Common myeloid progenitor, CD34-positive (primary cell): Measurements from ENCODE around the gene ATRIP.
"Not testable (repeated sequence)": the region's sequence is repeated elsewhere in the genome, so short reads cannot be mapped to it uniquely, and the experiment has no call there.

Experiments used
- CTCF ChIA-PET: fragments of 350-600 bp; sonication (Branson Sonifier 250); formaldehyde crosslinking; loops from one replicate; lab custom pipeline; 2021; ENCODE audit warnings: antibody characterized with exemption; lab: Charles Lee
- POLR2A ChIA-PET: fragments of 350-600 bp; sonication (Branson Sonifier 250); formaldehyde crosslinking; loops from one replicate; lab custom pipeline; 2021; ENCODE audit warnings: antibody characterized with exemption; lab: Charles Lee
- DNase-seq, 3 donors: peaks; one replicate each; pipeline versions ENCODE4 v3.0.0 to v3.0.0-alpha.2; 2013
- H3K27ac ChIP-seq, 2 experiments: 1 replicate in 1 of 2; 2 replicates in 1 of 2; pipeline ENCODE4 v1.7.0; 2013; ENCODE audit warnings: inconsistent platforms in 2 of 2, low read length in 2 of 2, mild to moderate bottlenecking in 2 of 2, low read depth in 1 of 2, moderate library complexity in 1 of 2; ENCODE audit not compliant: severe bottlenecking in 2 of 2, insufficient read depth in 1 of 2, poor library complexity in 1 of 2
- H3K27me3 ChIP-seq, 5 experiments: replicated peaks in 2 of 5; 1 replicate in 3 of 5; 2 replicates in 2 of 5; pipeline versions ENCODE4 v1.6.1 to v1.7.0; 2013; ENCODE audit warnings: low read length in 4 of 5, mild to moderate bottlenecking in 2 of 5, moderate library complexity in 2 of 5, inconsistent platforms in 1 of 5; ENCODE audit not compliant: insufficient read depth in 5 of 5, control insufficient read depth in 4 of 5
- H3K36me3 ChIP-seq, 4 experiments: 1 replicate in 2 of 4; 2 replicates in 2 of 4; pipeline versions ENCODE4 v1.6.1 to v1.7.0; 2013; ENCODE audit warnings: low read length in 3 of 4, control low read depth in 1 of 4, mild to moderate bottlenecking in 1 of 4; ENCODE audit not compliant: control insufficient read depth in 4 of 4, insufficient read depth in 4 of 4
- H3K4me1 ChIP-seq, 4 experiments: 1 replicate in 3 of 4; 2 replicates in 1 of 4; pipeline versions ENCODE4 v1.6.1 to v1.7.1; 2013; ENCODE audit warnings: low read length in 3 of 4, mild to moderate bottlenecking in 3 of 4, control low read depth in 1 of 4, inconsistent platforms in 1 of 4, moderate library complexity in 1 of 4; ENCODE audit not compliant: control insufficient read depth in 4 of 4, insufficient read depth in 4 of 4; ENCODE audit errors: control extremely low read depth in 1 of 4
- H3K4me3 ChIP-seq, 7 experiments: 1 replicate in 4 of 7; 2 replicates in 3 of 7; pipeline versions ENCODE4 v1.5.1 to v1.7.0; 2013; ENCODE audit warnings: mild to moderate bottlenecking in 7 of 7, low read length in 6 of 7, moderate library complexity in 6 of 7, inconsistent platforms in 2 of 7, low read depth in 2 of 7, control low read depth in 1 of 7; ENCODE audit not compliant: insufficient read depth in 4 of 7, control insufficient read depth in 1 of 7; ENCODE audit errors: extremely low read depth in 1 of 7
- H3K9me3 ChIP-seq, 5 experiments: 1 replicate in 4 of 5; 2 replicates in 1 of 5; pipeline versions ENCODE4 v1.6.1 to v1.7.1; 2013; ENCODE audit warnings: low read length in 4 of 5, mild to moderate bottlenecking in 2 of 5, inconsistent platforms in 1 of 5, low read depth in 1 of 5, moderate library complexity in 1 of 5; ENCODE audit not compliant: control insufficient read depth in 4 of 5, insufficient read depth in 2 of 5; ENCODE audit errors: control extremely low read depth in 1 of 5
- WGBS: methylation state at CpG from one replicate; pipeline ENCODE4 v1.1.5; 2013; ENCODE audit not compliant: insufficient coverage; 5-methylcytosine and 5-hydroxymethylcytosine counted together

Gene ATRIP

GRCh38 chr3:48401434-48401901 lies 45.1 kb upstream of the ATRIP start:
- not testable (repeated sequence) for H3K4me3 ChIP-seq, H3K9me3 ChIP-seq, DNase-seq, H3K27ac ChIP-seq, H3K27me3 ChIP-seq, H3K4me1 ChIP-seq, H3K36me3 ChIP-seq
- CTCF ChIA-PET: interaction anchor here (0.5 to 7.4 kb wide), 30 partner anchors 8 to 1090 kb away, joined by 3 to 137 read pairs (median 4); partner anchors contain the start of genes ATRIP, CCDC51 and TMA7
- 80% methylated on average over 1 of the region's 12 CpGs for WGBS
- POLR2A ChIA-PET: interaction anchor here (1.3 kb wide), 1 partner anchor 35 kb away, joined by 8 read pairs; no protein-coding TSS in a partner anchor

GRCh38 chr3:48402281-48402732 lies 44.2 kb upstream of the ATRIP start:
- Histone ChIP-seq H3K27me3 (no peaks in the 10 kb centered on the region), H3K9me3 (no peaks in the 10 kb centered on the region), H3K4me1 (peaks cover 0 to 5% (median 4%) of the 10 kb centered on the region in 4 experiments), H3K4me3 (no peak overlapping the region), H3K36me3 (peaks cover 0 to 5% (median 2%) of the 10 kb centered on the region in 4 experiments), H3K27ac (no peak overlapping the region)
- WGBS: 95% methylated on average over 6 of the region's 8 CpGs
- CTCF ChIA-PET: interaction anchor here (0.7 to 7.4 kb wide), 9 partner anchors 32 to 157 kb away, joined by 3 to 137 read pairs (median 3); no protein-coding TSS in a partner anchor
- POLR2A ChIA-PET: no interaction called here
- no peak for DNase-seq

DNA sequence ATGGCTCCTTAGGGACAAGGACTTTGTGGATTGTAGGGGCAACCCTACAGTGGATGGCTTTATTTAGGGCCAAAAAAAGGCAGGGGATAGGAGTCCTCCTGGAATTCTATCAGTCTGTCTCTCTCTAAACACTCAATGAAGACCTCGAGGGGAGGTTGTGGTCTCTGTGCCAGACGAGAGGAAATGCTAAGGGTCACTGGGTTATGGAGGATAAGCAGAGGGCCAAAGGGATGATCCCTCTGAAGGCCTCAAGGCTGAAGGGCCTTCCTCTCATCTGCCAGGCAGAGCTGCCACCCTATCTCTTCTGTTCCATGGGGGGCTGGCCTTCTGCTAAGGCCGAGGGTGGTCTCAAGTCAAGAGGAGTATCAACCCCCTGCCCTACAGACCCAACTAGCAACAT lies 43.6 kb upstream of the ATRIP start:
- H3K27ac ChIP-seq: no peak overlapping the region
- H3K4me1 ChIP-seq: no peaks in the 10 kb centered on the region
- POLR2A ChIA-PET: no interaction called here
- no peak overlapping the region for H3K4me3 ChIP-seq
- peaks cover 0 to 5% (median 2%) of the 10 kb centered on the region in 4 experiments for H3K36me3 ChIP-seq
- CTCF ChIA-PET: interaction anchor here (0.7 to 7.4 kb wide), 5 partner anchors 31 to 146 kb away, joined by 3 to 137 read pairs (median 3); no protein-coding TSS in a partner anchor
- H3K27me3 ChIP-seq: no peaks in the 10 kb centered on the region
- no peaks in the 10 kb centered on the region for H3K9me3 ChIP-seq
- no peak for DNase-seq
- WGBS: no CpG with 5 or more reads among the region's 3 CpGs

GRCh38 chr3:48403533-48404439 lies 42.8 kb upstream of the ATRIP start:
- Histone ChIP-seq H3K9me3 (no peaks in the 10 kb centered on the region), H3K36me3 (peaks cover 0 to 5% (median 2%) of the 10 kb centered on the region in 4 experiments), H3K4me1 (no peaks in the 10 kb centered on the region), H3K27ac (no peak overlapping the region), H3K27me3 (no peaks in the 10 kb centered on the region), H3K4me3 (no peak overlapping the region)
- ChIA-PET CTCF (interaction anchor here (1.0 to 7.4 kb wide), 5 partner anchors 31 to 145 kb away, joined by 3 to 137 read pairs (median 3); no protein-coding TSS in a partner anchor), POLR2A (no interaction called here)
- no peak for DNase-seq
- 97% methylated on average over 14 of the region's 15 CpGs for WGBS

- Histone ChIP-seq H3K27ac (no peak overlapping the region), H3K36me3 (peaks cover 0 to 9% (median 2%) of the 10 kb centered on the region in 4 experiments), H3K4me3 (no peak overlapping the region), H3K4me1 (no peaks in the 10 kb centered on the region), H3K9me3 (no peaks in the 10 kb centered on the region), H3K27me3 (no peaks in the 10 kb centered on the region)
- CTCF ChIA-PET: interaction anchor here (1.0 to 7.4 kb wide), 3 partner anchors 30 to 137 kb away, joined by 3 to 137 read pairs (median 3); no protein-coding TSS in a partner anchor
- WGBS: 96% methylated on average over 21 of the region's 21 CpGs
- POLR2A ChIA-PET: no interaction called here
- no peak for DNase-seq
Observed at GRCh38 chr3:48404440-48405342, 41.8 kb upstream of the ATRIP start.

DNA sequence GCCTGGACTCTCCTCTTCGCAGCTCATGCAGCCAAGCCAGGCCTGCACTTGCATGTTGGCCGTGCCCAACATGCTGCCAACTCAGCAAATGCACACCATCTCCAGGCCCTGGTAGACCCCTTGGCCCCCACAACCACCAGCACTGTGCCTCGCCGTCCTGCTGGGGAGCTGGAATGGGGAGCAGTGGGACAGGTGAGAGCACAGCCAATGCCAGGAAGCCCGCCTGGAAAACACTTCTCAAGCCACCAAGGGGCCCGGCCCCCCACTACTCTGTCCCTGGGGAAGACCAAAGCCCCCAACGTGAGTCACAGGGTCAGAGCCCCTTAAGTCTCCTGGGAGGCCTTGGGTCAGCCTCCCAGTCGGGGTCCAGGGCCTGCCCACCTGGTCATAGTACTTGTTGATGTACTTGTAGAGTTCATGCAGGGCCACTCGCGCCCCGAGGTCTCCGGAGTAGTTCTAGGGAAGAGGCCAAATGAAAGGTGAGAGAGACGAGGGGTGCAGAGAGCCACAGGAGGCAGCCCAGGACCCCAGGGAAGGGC lies 41.1 kb upstream of the ATRIP start:
- Histone ChIP-seq H3K27ac (no peak overlapping the region), H3K4me1 (no peaks in the 10 kb centered on the region), H3K9me3 (no peaks in the 10 kb centered on the region), H3K27me3 (no peaks in the 10 kb centered on the region), H3K36me3 (peaks cover 0 to 11% (median 5%) of the 10 kb centered on the region in 4 experiments), H3K4me3 (no peak overlapping the region)
- 97% methylated on average over 7 of the region's 13 CpGs for WGBS
- POLR2A ChIA-PET: no interaction called here
- CTCF ChIA-PET: interaction anchor here (1.4 to 7.4 kb wide), 3 partner anchors 29 to 134 kb away, joined by 3 to 137 read pairs (median 14); no protein-coding TSS in a partner anchor
- no peak for DNase-seq
